Esophagus (tissue), 2 donors: ENCODE data around the gene TSPAN33. TPM values are rescaled to one million over a fixed set of nuclear protein-coding genes. Genes with fewer than 3 reads are reported as not detected.

ENCODE experiments used
- H3K27ac ChIP-seq, 2 donors: one replicate each; pipeline ENCODE4 v1.5.1; 2013; ENCODE audit warnings: low read depth in 2 of 2, mild to moderate bottlenecking in 2 of 2, inconsistent platforms in 1 of 2, low read length in 1 of 2, moderate library complexity in 1 of 2
- H3K27me3 ChIP-seq, 2 donors: one replicate each; pipeline ENCODE4 v1.6.1; 2013; ENCODE audit warnings: low read length in 2 of 2, control low read depth in 1 of 2, mild to moderate bottlenecking in 1 of 2; ENCODE audit not compliant: insufficient read depth in 2 of 2, control insufficient read depth in 1 of 2
- H3K36me3 ChIP-seq, 2 donors: one replicate each; pipeline ENCODE4 v1.6.1; 2013; ENCODE audit warnings: low read length in 1 of 2; ENCODE audit not compliant: control insufficient read depth in 2 of 2, insufficient read depth in 2 of 2
- H3K4me1 ChIP-seq, 2 donors: one replicate each; pipeline ENCODE4 v1.6.1; 2013; ENCODE audit warnings: low read length in 1 of 2; ENCODE audit not compliant: control insufficient read depth in 2 of 2, insufficient read depth in 2 of 2
- H3K4me3 ChIP-seq, 2 donors: one replicate each; pipeline ENCODE4 v1.5.1; 2013; ENCODE audit warnings: low read length in 2 of 2, mild to moderate bottlenecking in 2 of 2, low read depth in 1 of 2, moderate library complexity in 1 of 2
- H3K9me3 ChIP-seq, 2 donors: one replicate each; pipeline ENCODE4 v1.6.1; 2013; ENCODE audit warnings: mild to moderate bottlenecking in 2 of 2, low read depth in 1 of 2, low read length in 1 of 2, moderate library complexity in 1 of 2; ENCODE audit not compliant: control insufficient read depth in 2 of 2, insufficient read depth in 1 of 2
- WGBS, 2 donors: extraction: QIAGEN DNeasy Blood & Tissue Kit; methylation state at CpG; one replicate each; pipeline ENCODE4 v1.1.7; 2013; 5-methylcytosine and 5-hydroxymethylcytosine counted together
- polyA plus RNA-seq, 2 donors: library from polyadenylated mRNA; stranded (reverse); fragments of 200-250 nt; gene quantifications; one replicate each; pipeline ENCODE4 v1.2.3, GENCODE V29; 2013
- donor health status: healthy with polysubstance abuse.
- donor health status: Bipolar disorder and iron deficiency.

The TSPAN33 gene
- polyA plus RNA-seq, 2 donors = 1.8 to 3.8 TPM

DNA sequence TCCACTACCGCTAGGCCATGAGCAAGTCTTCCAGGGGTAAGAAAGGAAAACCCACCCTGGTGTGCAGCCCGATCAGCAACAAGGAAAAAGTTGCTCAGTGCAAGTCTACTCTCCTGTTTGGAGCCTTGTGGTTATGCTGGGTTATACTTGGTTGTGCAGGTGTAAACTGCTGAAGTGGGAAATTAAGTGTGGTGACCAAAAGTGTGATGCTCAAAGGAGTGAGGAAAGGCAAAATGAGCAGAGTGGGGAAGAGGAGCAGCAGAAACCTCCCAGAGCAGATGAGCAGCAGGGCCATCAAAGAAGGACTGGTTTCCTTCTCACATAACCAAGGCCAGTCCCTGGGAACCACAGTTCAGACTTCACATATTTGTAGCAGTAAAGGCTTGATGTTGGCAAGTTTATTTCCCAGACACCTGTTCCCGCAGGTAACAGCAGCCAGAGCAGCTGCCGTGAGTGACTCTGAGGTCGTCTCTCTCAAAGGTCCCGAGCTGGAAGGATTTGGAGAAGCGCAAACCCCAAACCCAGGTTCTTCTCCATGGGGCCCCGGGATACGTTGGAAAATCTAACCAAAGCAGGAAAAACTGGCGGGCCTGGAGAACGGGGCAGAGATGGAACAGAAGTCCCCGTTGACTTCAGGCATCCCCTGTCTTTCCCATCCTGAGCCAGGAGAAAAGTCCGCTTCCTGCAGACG, 43.3 kb downstream of the TSPAN33 start:
- no peaks in the 10 kb centered on the region for H3K9me3 ChIP-seq
- no peaks in the 10 kb centered on the region for H3K36me3 ChIP-seq
- no peaks in the 10 kb centered on the region for H3K27me3 ChIP-seq
- WGBS, 2 donors = 24 to 28% methylated on average over 14 of the region's 14 CpGs
- peak overlapping the region; percentile 61 to 63 for H3K4me3 ChIP-seq
- H3K27ac ChIP-seq = no peak overlapping the region
- peaks cover 0 to 8% of the 10 kb centered on the region in 2 donors for H3K4me1 ChIP-seq

DNA sequence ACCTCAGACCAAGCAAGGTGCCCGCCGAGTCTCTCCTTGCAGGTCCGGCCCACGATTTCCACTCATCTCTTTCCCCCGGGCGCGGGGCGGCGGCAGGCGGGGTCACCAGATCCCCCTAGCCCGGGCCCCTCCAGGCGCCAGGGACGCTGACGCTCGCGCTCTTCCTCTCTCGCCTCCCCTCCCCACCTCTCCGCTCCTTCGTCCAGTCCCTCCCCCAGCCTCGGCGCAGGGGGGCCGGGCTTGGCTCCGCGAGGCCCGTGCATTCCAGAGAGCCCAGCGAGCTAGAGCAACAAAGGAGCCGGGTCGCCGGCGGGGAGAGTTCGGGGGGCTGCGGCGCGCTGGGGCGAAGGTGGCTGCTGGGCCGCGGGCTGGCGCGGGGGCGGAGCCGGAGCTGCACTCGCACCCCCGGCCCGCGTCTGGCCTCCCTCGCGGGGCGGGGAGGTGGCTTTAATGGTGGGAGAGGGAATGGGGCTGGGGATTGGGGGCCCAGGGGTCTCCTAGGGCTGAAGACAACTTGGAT, 43.9 kb downstream of the TSPAN33 start, which contains the start of gene SMO:
SMO (plus strand) TSS at position 262 of the 520 bp plus-strand sequence. CDS start 519 bp downstream, outside the sequence.
- Histone ChIP-seq H3K9me3 (no peaks in the 10 kb centered on the region), H3K27ac (no peak within 1 kb of the TSS), H3K27me3 (no peaks in the 10 kb centered on the region), H3K36me3 (no peaks in the 10 kb centered on the region), H3K4me3 (peak within 1 kb of the TSS; percentile 61 to 63), H3K4me1 (peaks cover 0 to 8% of the 10 kb centered on the region in 2 donors)
- 2% methylated on average over 42 to 48 of the region's 48 CpGs for WGBS, 2 donors

DNA sequence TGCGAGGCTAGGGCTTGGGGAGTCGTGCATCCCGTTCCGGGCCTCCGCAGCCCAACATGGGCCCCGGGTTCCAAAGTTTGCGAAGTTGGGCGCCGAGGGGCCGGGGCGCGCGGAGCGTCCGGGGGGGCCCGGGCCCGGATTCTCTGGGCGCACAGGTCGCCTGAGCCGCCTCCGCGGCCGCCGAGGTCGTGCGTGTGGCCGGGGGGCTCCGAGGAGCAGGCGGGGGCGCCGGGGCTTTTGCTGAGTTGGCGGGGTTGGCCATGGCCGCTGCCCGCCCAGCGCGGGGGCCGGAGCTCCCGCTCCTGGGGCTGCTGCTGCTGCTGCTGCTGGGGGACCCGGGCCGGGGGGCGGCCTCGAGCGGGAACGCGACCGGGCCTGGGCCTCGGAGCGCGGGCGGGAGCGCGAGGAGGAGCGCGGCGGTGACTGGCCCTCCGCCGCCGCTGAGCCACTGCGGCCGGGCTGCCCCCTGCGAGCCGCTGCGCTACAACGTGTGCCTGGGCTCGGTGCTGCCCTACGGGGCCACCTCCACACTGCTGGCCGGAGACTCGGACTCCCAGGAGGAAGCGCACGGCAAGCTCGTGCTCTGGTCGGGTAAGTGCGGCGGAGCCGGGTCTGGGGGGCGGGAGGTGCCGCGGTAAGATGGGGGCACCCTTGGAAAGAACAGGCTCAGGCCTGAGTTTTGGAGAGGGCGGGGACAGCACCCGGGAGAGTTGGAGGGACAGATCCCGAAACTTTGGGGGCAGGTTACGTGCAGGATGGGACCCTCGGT, 44.6 kb downstream of the TSPAN33 start:
- H3K27ac ChIP-seq = no peak overlapping the region

GRCh38 chr7:129189661-129190310, 45.3 kb downstream of the TSPAN33 start:
- Histone ChIP-seq H3K36me3 (no peaks in the 10 kb centered on the region), H3K4me3 (peak overlapping the region; percentile 61 to 63), H3K27me3 (no peaks in the 10 kb centered on the region), H3K4me1 (peaks cover 0 to 6% of the 10 kb centered on the region in 2 donors), H3K9me3 (no peaks in the 10 kb centered on the region), H3K27ac (no peak overlapping the region)
- WGBS, 2 donors = 30 to 41% methylated on average over 13 of the region's 13 CpGs

More for the DNA sequence above, 44.6 kb downstream of the TSPAN33 start:
- no peaks in the 10 kb centered on the region for H3K36me3 ChIP-seq
- peak overlapping the region; percentile 61 to 63 for H3K4me3 ChIP-seq
- no peaks in the 10 kb centered on the region for H3K27me3 ChIP-seq
- no peaks in the 10 kb centered on the region for H3K9me3 ChIP-seq
- peaks cover 0 to 8% of the 10 kb centered on the region in 2 donors for H3K4me1 ChIP-seq
- 1 to 2% methylated on average over 75 to 83 of the region's 83 CpGs for WGBS, 2 donors

- H3K27me3 ChIP-seq = no peaks in the 10 kb centered on the region
- H3K27ac ChIP-seq = no peak overlapping the region
- 58 to 68% methylated on average over 3 of the region's 3 CpGs for WGBS, 2 donors
- H3K9me3 ChIP-seq = no peaks in the 10 kb centered on the region
- H3K36me3 ChIP-seq = no peaks in the 10 kb centered on the region
- H3K4me3 ChIP-seq = no peak overlapping the region
- H3K4me1 ChIP-seq = peaks cover 0 to 2% of the 10 kb centered on the region in 2 donors
Observed at GRCh38 chr7:129191272-129191671, 46.8 kb downstream of the TSPAN33 start.

DNA sequence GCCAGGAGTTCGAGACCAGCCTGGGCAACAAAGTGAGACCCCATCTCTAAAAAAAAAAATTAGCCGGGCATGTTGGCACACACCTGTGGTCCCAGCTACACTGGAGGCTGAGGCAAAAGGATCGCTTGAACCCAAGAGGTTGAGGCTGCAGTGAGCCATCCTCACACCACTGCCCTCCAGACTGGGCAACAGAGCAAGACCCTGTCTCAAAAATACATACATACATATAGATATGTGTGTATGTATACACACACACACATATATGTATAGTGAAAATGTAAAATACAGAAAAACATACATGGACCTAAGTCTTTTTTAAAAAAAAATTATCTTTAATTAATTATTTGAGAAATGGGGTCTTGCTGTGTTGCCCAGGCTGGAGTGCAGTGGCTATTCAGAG, 49.4 kb downstream of the TSPAN33 start:
- Histone ChIP-seq H3K27ac (no peak overlapping the region), H3K4me3 (no peak overlapping the region), H3K36me3 (no peaks in the 10 kb centered on the region), H3K9me3 (no peaks in the 10 kb centered on the region), H3K27me3 (no peaks in the 10 kb centered on the region), H3K4me1 (no peaks in the 10 kb centered on the region)
- WGBS, 2 donors = 83 to 96% methylated on average over 3 of the region's 3 CpGs

- no peaks in the 10 kb centered on the region for H3K36me3 ChIP-seq
- no peak overlapping the region for H3K27ac ChIP-seq
- H3K4me3 ChIP-seq = no peak overlapping the region
- H3K4me1 ChIP-seq = no peaks in the 10 kb centered on the region
- no peaks in the 10 kb centered on the region for H3K9me3 ChIP-seq
- no peaks in the 10 kb centered on the region for H3K27me3 ChIP-seq
- WGBS, 2 donors = 79 to 88% methylated on average over 4 of the region's 4 CpGs
Observed at GRCh38 chr7:129197771-129198170, 53.3 kb downstream of the TSPAN33 start.

DNA sequence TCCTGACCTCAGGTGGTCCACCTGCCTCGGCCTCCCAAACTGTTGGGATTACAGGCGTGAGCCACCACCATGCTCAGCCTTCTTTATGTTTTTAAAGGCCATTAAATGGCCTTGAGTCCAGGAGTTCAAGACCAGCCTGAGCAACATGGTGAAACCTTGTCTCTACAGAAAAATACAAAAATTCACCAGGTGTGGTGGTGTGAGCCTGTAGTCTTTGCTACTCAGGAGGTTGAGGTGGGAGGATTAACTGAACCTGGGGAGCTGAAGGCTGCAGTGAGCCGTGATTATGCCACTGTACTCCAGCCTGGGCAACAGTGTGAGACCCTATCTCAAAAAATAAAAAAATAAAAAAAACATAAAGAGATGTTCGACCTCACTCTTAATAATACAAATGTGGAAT, 54.9 kb downstream of the TSPAN33 start:
- WGBS, 2 donors = 94 to 99% methylated on average over 4 of the region's 4 CpGs
- Histone ChIP-seq H3K9me3 (no peaks in the 10 kb centered on the region), H3K4me3 (no peak overlapping the region), H3K4me1 (no peaks in the 10 kb centered on the region), H3K27me3 (no peaks in the 10 kb centered on the region), H3K36me3 (no peaks in the 10 kb centered on the region), H3K27ac (no peak overlapping the region)

GRCh38 chr7:129202058-129202777, 57.7 kb downstream of the TSPAN33 start:
- H3K4me3 ChIP-seq = no peak overlapping the region

More at GRCh38 chr7:129202058-129202777, 57.7 kb downstream of the TSPAN33 start:
- H3K36me3 ChIP-seq = peaks cover 0 to 6% of the 10 kb centered on the region in 2 donors
- WGBS, 2 donors = 79 to 88% methylated on average over 8 of the region's 8 CpGs
- H3K27ac ChIP-seq = no peak overlapping the region
- no peaks in the 10 kb centered on the region for H3K9me3 ChIP-seq
- no peaks in the 10 kb centered on the region for H3K4me1 ChIP-seq
- no peaks in the 10 kb centered on the region for H3K27me3 ChIP-seq
